Lower leg skin (tissue), 4 donors: ENCODE measurements around the gene NT5DC1. TPM values are rescaled to one million over a fixed set of nuclear protein-coding genes. Genes with fewer than 3 reads are reported as not detected.

ENCODE experiments used
- DNase-seq, 2 donors: peaks; one replicate each; pipeline ENCODE4 v3.0.0-alpha.2; 2019; ENCODE audit warnings: low spot score in 2 of 2
- H3K4me3 ChIP-seq: fragments of 200-600 bp; sonication (generic); 2 replicates; pipeline ENCODE4 v1.5.1; 2017; ENCODE audit warnings: mild to moderate bottlenecking, low read depth; ENCODE audit not compliant: poor library complexity, severe bottlenecking
- CTCF ChIP-seq, 3 donors: fragments of 450-650 bp; IDR thresholded peaks; one replicate each; pipeline ENCODE4 v1.5.1; 2016; ENCODE audit warnings: antibody characterized with exemption in 3 of 3, mild to moderate bottlenecking in 3 of 3, moderate library complexity in 2 of 3
- POLR2A ChIP-seq, 2 donors: fragments of 450-650 bp; IDR thresholded peaks; one replicate each; pipeline ENCODE4 v1.6.1; 2016 to 2017; ENCODE audit warnings: antibody characterized with exemption in 2 of 2, mild to moderate bottlenecking in 1 of 2, moderate library complexity in 1 of 2
- WGBS, 2 donors: methylation state at CpG; one replicate each; pipeline ENCODE4 v1.1.5; 2018; 5-methylcytosine and 5-hydroxymethylcytosine counted together
- intact Hi-C: fragments of 100-400 bp; cut with DNase I; formaldehyde crosslinking; loops from one replicate; pipeline ENCODE4 v1.15.0; 2023; ENCODE audit warnings: low total_unique reads
- total RNA-seq, 4 donors: library from RNA; depleted of rRNA; stranded (reverse); fragments of >200 nt; gene quantifications; one replicate each; pipeline ENCODE4 v1.1.0, GENCODE V29; 2016

NT5DC1 gene
- total RNA-seq, 4 donors from 2014 or later: 7.7 to 25.0 (median 12.3) TPM

GRCh38 chr6:116287689-116288282 lies 187.1 kb downstream of the NT5DC1 start:
- intact Hi-C loops: no loop called here
- H3K4me3 ChIP-seq: no peak overlapping the region
- TF ChIP-seq POLR2A (IDR thresholded peaks at IDR 0.05) (no peak), CTCF (IDR thresholded peaks at IDR 0.05) (peak in 2 of 3 donors; percentile 35 to 47)
- DNase-seq: no peak
- 90 to 93% methylated on average over 2 of the region's 2 CpGs for WGBS, 2 donors

GRCh38 chr6:116289876-116290275 lies 189.2 kb downstream of the NT5DC1 start:
- DNase-seq: no peak
- WGBS, 2 donors: 83 to 86% methylated on average over 2 of the region's 2 CpGs
- TF ChIP-seq POLR2A (IDR thresholded peaks at IDR 0.05): no peak
- no peak for TF ChIP-seq CTCF (IDR thresholded peaks at IDR 0.05)
- intact Hi-C loops: no loop called here
- no peak overlapping the region for H3K4me3 ChIP-seq

DNA sequence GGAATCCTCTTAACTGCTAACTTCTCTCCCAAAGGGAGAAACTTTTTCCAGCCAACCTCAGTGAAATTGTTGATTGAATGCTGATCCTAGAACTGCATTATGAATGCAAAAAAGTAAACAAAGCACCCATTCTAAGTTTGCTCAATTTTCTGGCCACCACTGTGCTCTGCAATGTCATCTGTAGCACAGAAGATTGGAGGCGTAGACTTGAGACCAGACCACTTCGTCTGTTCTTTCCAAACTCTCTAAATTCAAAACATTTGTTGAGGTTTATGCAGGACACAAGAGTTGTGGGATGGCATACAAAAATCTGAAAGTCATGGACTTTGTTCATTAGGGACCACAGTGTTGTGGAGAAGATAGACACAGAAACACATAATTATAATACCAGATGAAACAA lies 190.1 kb downstream of the NT5DC1 start:
- intact Hi-C loops: no loop called here
- DNase-seq: no peak
- 59 to 68% methylated on average over 2 of the region's 2 CpGs for WGBS, 2 donors
- no peak for TF ChIP-seq CTCF (IDR thresholded peaks at IDR 0.05)
- no peak for TF ChIP-seq POLR2A (IDR thresholded peaks at IDR 0.05)
- no peak overlapping the region for H3K4me3 ChIP-seq

DNA sequence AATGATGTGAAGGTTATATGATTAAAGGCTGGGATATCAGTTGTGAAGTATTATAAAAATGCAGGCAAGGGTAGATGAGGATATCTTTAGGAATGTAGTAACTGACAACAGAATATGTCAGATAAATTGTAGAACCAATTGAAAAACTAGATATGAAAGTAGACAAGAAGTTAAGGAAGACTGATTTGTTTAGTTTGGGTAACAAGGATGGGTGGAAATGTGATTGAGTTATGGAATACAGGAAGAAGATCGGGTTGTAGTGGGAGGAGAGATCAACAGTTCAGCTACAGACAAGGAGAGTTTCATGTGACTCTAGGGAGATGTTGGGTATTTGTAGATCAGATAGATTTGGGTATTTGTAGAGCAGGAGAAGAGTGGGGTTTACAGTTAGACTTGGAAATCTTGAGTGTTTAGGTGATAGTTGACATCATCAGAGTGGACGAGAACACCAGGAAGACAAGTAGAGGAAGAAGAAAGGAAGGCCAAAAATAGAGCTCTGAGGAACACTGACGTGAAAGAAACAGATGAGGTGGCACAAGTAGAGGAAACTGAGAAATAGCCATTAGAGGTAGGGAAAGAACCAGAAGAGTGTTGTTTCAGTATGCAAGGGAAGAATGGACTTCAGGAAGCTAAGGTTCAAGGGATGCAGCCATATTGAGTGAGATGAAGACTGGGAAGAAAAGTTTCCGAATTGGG lies 191.2 kb downstream of the NT5DC1 start:
- intact Hi-C loops: no loop called here
- TF ChIP-seq POLR2A (IDR thresholded peaks at IDR 0.05) (no peak), CTCF (IDR thresholded peaks at IDR 0.05) (no peak)
- DNase-seq: no peak
- WGBS, 2 donors: 86 to 88% methylated on average over 4 of the region's 4 CpGs
- no peak overlapping the region for H3K4me3 ChIP-seq

DNA sequence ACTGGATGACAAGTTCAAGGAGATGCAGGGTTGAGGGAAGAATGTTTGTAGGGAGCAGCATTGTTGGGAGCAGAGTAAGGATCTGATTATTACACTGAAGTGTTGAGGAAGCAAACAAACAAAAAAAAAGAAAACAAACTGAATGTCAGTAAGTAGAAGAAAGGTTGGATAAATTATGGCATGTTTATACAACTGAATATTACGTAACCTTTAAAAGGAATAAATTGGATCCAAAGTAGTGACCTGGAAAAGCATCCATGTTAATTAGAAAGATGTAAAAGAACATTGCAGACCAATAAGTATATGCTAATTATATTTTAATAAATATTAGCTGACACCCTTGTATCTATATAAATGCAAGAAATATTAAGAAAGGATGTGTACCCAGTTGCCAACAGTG lies 191.9 kb downstream of the NT5DC1 start:
- no peak for DNase-seq
- intact Hi-C loops: no loop called here
- TF ChIP-seq CTCF (IDR thresholded peaks at IDR 0.05) (no peak), POLR2A (IDR thresholded peaks at IDR 0.05) (no peak)
- H3K4me3 ChIP-seq: no peak overlapping the region
- 95 to 97% methylated on average over 1 of the region's 1 CpG for WGBS, 2 donors
